Lower leg skin (tissue), 4 donors: Measurements from ENCODE around the gene PEX11B. TPM values are rescaled to one million over a fixed set of nuclear protein-coding genes. Genes with fewer than 3 reads are reported as not detected.

Experiments
- DNase-seq, 2 donors: peaks; one replicate each; pipeline ENCODE4 v3.0.0-alpha.2; 2019; ENCODE audit warnings: low spot score in 2 of 2
- H3K4me3 ChIP-seq: fragments of 200-600 bp; sonication (generic); 2 replicates; pipeline ENCODE4 v1.5.1; 2017; ENCODE audit warnings: mild to moderate bottlenecking, low read depth; ENCODE audit not compliant: poor library complexity, severe bottlenecking
- POLR2A ChIP-seq, 2 donors: fragments of 450-650 bp; IDR thresholded peaks; one replicate each; pipeline ENCODE4 v1.6.1; 2016 to 2017; ENCODE audit warnings: antibody characterized with exemption in 2 of 2, mild to moderate bottlenecking in 1 of 2, moderate library complexity in 1 of 2
- WGBS, 2 donors: methylation state at CpG; one replicate each; pipeline ENCODE4 v1.1.5; 2018; 5-methylcytosine and 5-hydroxymethylcytosine counted together
- intact Hi-C: fragments of 100-400 bp; cut with DNase I; formaldehyde crosslinking; loops from one replicate; pipeline ENCODE4 v1.15.0; 2023; ENCODE audit warnings: low total_unique reads
- total RNA-seq, 4 donors: library from RNA; depleted of rRNA; stranded (reverse); fragments of >200 nt; gene quantifications; one replicate each; pipeline ENCODE4 v1.1.0, GENCODE V29; 2016
- TF ChIP-seq, protein P1 (sequence below), 3 donors: fragments of 450-650 bp; IDR thresholded peaks; one replicate each; pipeline ENCODE4 v1.5.1; 2016; ENCODE audit warnings: antibody characterized with exemption in 3 of 3, mild to moderate bottlenecking in 3 of 3, moderate library complexity in 2 of 3

The PEX11B gene
- total RNA-seq, 4 donors from 2014 or later, result 27.0 to 47.1 (median 30.2) TPM

DNA sequence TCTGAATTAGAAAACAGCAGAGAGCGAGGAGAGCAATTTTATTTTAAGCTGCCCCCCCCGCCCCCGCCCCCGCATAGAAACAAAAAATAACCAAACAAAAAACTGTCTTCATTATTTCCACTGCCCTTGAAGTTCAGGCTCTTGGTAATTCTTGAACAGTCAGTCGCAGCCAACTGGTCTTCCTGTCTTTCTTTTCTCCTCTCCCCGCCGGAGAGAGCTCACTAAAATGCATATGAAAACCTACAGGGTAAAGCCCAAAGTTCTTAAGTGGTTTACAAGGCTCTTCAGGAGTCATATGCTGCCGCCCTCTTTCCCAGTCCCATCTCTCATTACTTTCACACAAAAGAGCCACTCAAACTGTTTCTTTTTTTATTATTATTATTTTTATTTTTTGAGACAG lies 31.7 kb downstream of the PEX11B start:
- no peak for DNase-seq
- intact Hi-C loops, result no loop called here
- WGBS, 2 donors, result 60 to 67% methylated on average over 8 of the region's 8 CpGs
- H3K4me3 ChIP-seq, result no peak overlapping the region
- no peak for TF ChIP-seq POLR2A (IDR thresholded peaks at IDR 0.05)
- TF ChIP-seq, protein P1, sequence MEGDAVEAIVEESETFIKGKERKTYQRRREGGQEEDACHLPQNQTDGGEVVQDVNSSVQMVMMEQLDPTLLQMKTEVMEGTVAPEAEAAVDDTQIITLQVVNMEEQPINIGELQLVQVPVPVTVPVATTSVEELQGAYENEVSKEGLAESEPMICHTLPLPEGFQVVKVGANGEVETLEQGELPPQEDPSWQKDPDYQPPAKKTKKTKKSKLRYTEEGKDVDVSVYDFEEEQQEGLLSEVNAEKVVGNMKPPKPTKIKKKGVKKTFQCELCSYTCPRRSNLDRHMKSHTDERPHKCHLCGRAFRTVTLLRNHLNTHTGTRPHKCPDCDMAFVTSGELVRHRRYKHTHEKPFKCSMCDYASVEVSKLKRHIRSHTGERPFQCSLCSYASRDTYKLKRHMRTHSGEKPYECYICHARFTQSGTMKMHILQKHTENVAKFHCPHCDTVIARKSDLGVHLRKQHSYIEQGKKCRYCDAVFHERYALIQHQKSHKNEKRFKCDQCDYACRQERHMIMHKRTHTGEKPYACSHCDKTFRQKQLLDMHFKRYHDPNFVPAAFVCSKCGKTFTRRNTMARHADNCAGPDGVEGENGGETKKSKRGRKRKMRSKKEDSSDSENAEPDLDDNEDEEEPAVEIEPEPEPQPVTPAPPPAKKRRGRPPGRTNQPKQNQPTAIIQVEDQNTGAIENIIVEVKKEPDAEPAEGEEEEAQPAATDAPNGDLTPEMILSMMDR (IDR thresholded peaks at IDR 0.05), result no peak

DNA sequence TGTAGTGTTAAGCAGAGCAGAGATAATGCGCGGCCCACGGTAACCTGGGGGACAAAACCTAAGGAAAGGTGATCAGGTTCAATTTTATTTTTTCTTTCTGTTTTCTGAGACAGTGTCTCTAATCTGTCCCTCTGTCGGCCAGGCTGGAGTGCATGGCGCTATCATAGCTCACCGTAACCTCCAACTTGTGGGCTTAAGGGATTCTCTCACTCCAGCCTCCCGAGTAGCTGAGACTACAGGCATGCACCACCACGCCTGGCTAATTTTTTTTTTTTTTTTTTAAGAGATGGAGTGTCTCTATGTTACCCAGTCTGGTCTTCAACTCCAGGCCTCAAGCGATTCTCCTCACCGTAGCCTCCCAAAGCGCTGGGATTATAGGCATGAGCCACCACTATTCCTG lies 32.1 kb downstream of the PEX11B start:
- TF ChIP-seq, protein P1 (IDR thresholded peaks at IDR 0.05), result no peak
- no peak for TF ChIP-seq POLR2A (IDR thresholded peaks at IDR 0.05)
- WGBS, 2 donors, result 42 to 50% methylated on average over 11 of the region's 11 CpGs
- DNase-seq, result no peak
- peak overlapping the region; percentile 26 for H3K4me3 ChIP-seq
- intact Hi-C loops, result no loop called here

DNA sequence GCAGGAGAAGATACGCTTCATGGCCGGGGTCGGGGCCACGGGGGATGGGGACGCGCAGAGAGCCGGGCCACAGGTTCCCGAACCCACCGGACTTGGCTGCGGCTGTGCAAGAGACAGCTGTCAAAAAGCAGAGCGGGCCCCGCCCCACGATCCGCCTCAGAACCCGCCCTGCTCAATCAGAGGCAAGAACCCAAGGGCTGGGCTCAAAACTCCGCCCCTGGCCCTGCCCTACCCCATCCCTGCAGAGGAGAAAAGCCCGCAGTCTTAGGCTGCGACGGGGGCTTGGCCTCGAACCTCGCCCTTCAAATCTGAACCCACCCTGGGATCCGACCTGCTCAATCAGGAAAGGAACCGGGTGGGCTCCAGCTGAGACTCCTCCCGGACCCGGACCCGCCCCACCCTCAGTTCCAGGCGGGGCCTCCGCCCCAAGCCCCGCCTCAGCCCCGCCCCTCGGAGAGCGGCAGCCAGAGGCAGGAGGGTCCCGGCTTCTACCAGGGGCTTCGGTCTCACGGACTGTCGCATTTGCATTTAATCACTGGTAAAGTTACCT lies 32.7 kb downstream of the PEX11B start, which contains the start of gene ANKRD35:
ANKRD35 (minus strand) TSS at position 129 of the 550 bp plus-strand sequence; CDS start at position 21, 108 bp downstream.
- DNase-seq, result peak; percentile 86 to 97
- intact Hi-C loops, result no loop called here
- peak within 1 kb of the TSS; percentile 26 for H3K4me3 ChIP-seq
- WGBS, 2 donors, result 2% methylated on average over 24 to 26 of the region's 36 CpGs
- TF ChIP-seq, protein P1 (IDR thresholded peaks at IDR 0.05), result no peak
- no peak for TF ChIP-seq POLR2A (IDR thresholded peaks at IDR 0.05)

DNA sequence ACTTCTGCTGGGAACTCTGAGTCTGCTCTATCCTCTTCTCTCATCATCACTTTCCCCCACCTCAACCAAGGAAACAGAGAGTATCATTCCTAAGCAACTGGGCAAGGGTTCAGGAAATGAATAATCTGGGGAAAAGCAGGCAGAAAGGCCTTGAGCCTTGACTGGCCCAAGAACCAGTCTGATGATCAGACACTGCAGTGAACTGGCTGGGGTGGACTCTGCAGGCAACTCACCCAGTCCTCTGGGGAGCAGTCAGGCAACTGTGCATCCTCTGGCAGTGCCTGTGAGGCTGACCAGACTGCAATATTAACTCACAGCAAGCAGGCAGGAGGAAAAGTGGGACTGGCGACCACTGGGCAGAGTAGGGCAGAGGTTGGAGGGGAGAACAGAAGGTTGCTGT lies 33.8 kb downstream of the PEX11B start:
- TF ChIP-seq, protein P1 (IDR thresholded peaks at IDR 0.05), result no peak
- no peak for TF ChIP-seq POLR2A (IDR thresholded peaks at IDR 0.05)
- H3K4me3 ChIP-seq, result no peak overlapping the region
- WGBS, 2 donors, result 74 to 91% methylated on average over 1 of the region's 1 CpG
- no peak for DNase-seq
- intact Hi-C loops, result no loop called here

DNA sequence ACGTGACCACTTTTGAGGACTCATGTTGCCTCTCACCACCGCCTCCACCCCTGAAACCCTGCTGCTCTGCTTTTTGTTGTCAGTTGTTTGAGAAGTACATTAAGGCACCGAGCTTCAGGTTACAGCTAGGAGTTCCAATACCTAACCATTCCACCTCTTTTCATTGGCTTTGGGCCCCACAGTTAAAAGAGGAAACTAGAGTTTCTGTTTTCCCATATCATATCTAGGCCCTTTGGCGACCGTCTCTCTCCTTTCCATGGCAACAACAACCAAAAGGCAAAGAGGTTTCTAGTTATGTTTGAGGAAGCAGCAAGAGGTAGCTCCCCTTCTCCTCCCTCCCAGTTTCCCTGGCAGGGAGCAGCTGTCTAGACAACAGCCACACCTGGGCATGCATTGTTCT lies 38.7 kb downstream of the PEX11B start:
- intact Hi-C loops, result no loop called here
- H3K4me3 ChIP-seq, result no peak overlapping the region
- 46 to 66% methylated on average over 5 of the region's 5 CpGs for WGBS, 2 donors
- no peak for DNase-seq
- TF ChIP-seq POLR2A (IDR thresholded peaks at IDR 0.05), result no peak
- TF ChIP-seq, protein P1 (IDR thresholded peaks at IDR 0.05), result no peak

DNA sequence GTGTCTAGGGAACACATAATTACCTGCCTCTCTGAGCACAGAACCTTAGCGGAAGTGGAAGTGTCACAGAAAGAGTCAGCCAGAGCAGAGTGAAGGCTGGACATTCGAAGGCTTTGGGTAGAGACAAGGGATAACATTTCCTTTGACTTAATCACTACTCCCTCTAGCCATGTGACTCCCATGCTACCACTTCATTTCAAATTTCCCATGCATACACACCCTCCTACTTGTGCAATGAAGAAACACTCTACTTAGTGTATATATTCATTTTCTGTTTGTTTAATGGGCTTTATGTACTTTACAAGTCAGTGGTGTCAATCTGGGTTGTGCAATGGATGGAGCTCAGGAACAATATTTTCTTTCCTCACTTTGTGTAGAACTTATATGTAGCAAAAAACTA lies 39.8 kb downstream of the PEX11B start:
- DNase-seq, result no peak
- no peak overlapping the region for H3K4me3 ChIP-seq
- intact Hi-C loops, result no loop called here
- TF ChIP-seq POLR2A (IDR thresholded peaks at IDR 0.05), result no peak
- TF ChIP-seq, protein P1 (IDR thresholded peaks at IDR 0.05), result no peak
- WGBS, 2 donors, result 80 to 86% methylated on average over 2 of the region's 2 CpGs
